Activated naive CD8-positive, alpha-beta T cell (primary cell): ENCODE data around the gene TMEM184C.

Source experiments
- H3K27ac Mint-ChIP-seq: one replicate; pipeline ENCODE4 v1.8.0; 2021; ENCODE audit warnings: mixed read lengths
- H3K27me3 Mint-ChIP-seq: one replicate; pipeline ENCODE4 v1.8.0; 2021; ENCODE audit warnings: mixed read lengths
- H3K36me3 Mint-ChIP-seq: one replicate; pipeline ENCODE4 v1.8.0; 2021; ENCODE audit warnings: mixed read lengths
- H3K4me1 Mint-ChIP-seq: one replicate; pipeline ENCODE4 v1.8.0; 2021; ENCODE audit warnings: low read depth, mixed read lengths
- H3K4me3 Mint-ChIP-seq: one replicate; pipeline ENCODE4 v1.8.0; 2021; ENCODE audit warnings: mild to moderate bottlenecking, mixed read lengths
- H3K9me3 Mint-ChIP-seq: one replicate; pipeline ENCODE4 v1.8.0; 2021; ENCODE audit warnings: low read depth, mixed read lengths

The TMEM184C gene

DNA sequence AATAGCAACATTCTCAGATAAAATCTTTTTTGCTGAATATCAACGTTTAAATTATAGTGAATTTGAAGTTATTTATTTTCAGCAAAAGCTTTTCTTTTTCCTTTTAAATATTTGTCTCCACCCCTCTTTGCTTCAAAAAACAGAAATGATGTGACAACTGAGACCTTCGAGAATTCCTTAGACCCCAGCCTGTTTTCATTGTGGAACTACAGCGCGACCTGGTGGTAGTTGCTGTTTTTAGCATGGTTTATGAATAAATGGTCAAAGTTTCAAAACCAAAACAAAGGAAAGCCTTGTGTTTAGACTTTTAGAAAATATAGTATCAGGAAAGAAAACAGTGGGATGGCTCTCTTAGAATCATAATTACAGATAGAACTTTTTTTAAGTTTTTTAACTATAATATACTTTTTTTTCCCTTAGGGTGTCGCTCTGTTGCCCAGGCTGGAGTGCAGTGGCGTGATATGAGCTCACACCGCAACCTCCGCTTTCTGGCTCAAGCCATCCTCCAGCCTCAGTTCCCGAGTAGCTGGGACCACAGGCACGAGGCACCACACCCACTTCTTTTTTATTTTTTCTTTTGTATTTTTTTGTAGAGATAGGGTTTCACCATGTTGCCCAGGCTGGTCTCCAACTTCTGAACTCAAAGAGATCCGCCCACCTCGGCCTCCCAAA, 26.8 kb upstream of the TMEM184C start:
- Mint-ChIP-seq H3K9me3 (peaks cover 3% of the 10 kb centered on the region), H3K27me3 (peaks cover 2% of the 10 kb centered on the region), H3K27ac (no peak overlapping the region), H3K36me3 (peaks cover 2% of the 10 kb centered on the region), H3K4me1 (peaks cover 2% of the 10 kb centered on the region), H3K4me3 (no peak overlapping the region)

DNA sequence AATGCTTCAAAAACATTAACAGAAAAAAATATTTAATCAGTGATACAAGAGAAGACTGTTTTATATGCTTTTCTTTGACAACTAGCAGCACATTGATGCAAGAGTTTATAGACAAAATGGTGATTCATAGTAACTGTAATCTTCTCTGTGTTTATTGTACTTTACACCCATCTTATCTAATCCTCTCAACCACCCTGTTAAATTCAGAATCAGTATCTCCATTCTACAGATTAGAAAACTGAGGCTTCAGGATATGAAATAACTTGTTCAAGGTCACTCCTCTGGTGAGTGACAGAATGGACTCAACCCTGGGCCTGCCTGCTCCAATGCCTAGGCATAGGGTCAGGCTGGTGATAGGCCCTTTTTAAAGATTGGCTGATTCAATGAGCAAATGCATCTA, 26.1 kb upstream of the TMEM184C start:
- no peaks in the 10 kb centered on the region for H3K9me3 Mint-ChIP-seq
- H3K27ac Mint-ChIP-seq = no peak overlapping the region
- peaks cover 2% of the 10 kb centered on the region for H3K4me1 Mint-ChIP-seq
- no peak overlapping the region for H3K4me3 Mint-ChIP-seq
- no peaks in the 10 kb centered on the region for H3K36me3 Mint-ChIP-seq
- peaks cover 2% of the 10 kb centered on the region for H3K27me3 Mint-ChIP-seq

DNA sequence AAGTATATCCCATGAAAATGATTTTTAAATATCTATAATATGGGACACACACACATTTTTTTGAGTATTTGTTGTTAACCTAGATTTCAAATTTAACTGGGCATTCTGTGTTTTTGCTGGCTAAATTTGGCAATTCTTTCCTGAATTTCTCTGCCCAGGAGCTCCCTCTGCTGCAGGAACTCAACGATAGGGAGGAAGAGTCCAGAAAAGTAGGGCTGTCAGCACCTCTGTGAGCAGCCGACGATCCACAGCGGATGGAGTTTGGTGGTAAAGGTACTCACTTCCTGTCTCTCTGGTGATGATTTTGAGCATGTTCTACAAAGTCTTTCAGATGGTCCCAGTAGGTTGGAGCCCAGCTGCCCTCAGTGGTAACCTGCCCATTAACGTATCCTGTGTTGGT, 23.1 kb upstream of the TMEM184C start:
- Mint-ChIP-seq H3K4me3 (no peak overlapping the region), H3K27ac (no peak overlapping the region), H3K27me3 (no peaks in the 10 kb centered on the region), H3K4me1 (peaks cover 2% of the 10 kb centered on the region), H3K9me3 (no peaks in the 10 kb centered on the region), H3K36me3 (no peaks in the 10 kb centered on the region)

DNA sequence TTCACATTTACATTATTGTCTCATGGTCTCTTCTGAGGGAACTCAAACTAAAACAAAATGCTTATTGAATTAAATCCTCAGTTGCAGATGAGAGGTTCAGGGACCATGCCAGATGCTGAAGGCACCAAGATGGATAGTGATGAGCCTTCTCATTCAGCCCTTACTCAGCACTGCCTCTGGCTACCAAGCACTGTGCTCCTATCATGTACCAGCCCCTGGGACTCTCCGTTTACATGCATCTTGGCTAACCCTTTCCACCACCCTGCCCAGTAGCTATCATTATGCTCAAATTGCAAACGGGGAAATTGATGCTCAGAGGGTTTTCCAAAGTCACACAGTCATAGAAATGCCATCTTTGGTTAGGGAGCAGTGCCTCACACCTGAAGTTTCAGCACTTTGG, 22.6 kb upstream of the TMEM184C start:
- Mint-ChIP-seq H3K27ac (no peak overlapping the region), H3K4me1 (peaks cover 2% of the 10 kb centered on the region), H3K4me3 (no peak overlapping the region), H3K9me3 (no peaks in the 10 kb centered on the region), H3K27me3 (no peaks in the 10 kb centered on the region), H3K36me3 (no peaks in the 10 kb centered on the region)

DNA sequence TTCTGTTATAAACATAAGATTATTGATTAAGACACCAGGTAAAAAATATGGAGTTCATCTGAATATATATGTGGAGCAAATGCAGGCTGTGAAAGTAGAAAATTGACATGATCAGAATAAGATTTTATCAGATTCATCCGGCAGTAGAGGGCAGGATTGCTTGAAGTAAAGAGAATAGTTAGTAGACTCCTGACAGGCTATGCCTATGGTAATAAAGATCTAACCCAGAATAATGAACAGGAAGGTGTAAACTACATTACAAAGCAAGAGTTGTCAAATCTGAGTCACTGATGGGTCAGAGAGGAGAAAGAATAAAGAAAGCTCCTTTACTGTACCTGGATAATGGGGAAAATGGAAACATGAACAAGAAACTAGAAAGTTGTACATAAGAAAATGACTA, 20.8 kb upstream of the TMEM184C start:
- no peak overlapping the region for H3K27ac Mint-ChIP-seq
- no peaks in the 10 kb centered on the region for H3K4me1 Mint-ChIP-seq
- no peaks in the 10 kb centered on the region for H3K36me3 Mint-ChIP-seq
- H3K27me3 Mint-ChIP-seq = no peaks in the 10 kb centered on the region
- no peak overlapping the region for H3K4me3 Mint-ChIP-seq
- H3K9me3 Mint-ChIP-seq = no peaks in the 10 kb centered on the region

DNA sequence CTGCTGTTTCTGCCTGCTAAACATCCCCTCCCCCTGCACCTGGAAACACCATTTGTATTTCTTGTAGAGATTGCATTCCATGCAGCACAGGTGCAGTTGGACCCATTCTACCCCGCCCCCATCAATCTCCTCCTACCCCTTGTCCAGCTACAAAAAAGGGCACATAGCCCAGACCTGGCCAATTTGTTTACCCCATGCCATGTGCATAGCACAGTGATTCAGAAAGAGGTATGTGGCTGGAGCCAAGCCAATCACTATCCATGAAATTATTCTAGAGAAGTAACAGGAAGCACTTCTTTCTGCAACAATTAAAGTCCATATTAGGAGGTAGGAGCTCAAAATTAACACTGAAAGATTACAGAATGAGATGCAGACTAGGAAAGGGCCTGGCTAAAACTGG, 20.2 kb upstream of the TMEM184C start:
- Mint-ChIP-seq H3K9me3 (no peaks in the 10 kb centered on the region), H3K4me1 (no peaks in the 10 kb centered on the region), H3K27ac (no peak overlapping the region), H3K4me3 (no peak overlapping the region), H3K36me3 (no peaks in the 10 kb centered on the region), H3K27me3 (no peaks in the 10 kb centered on the region)

DNA sequence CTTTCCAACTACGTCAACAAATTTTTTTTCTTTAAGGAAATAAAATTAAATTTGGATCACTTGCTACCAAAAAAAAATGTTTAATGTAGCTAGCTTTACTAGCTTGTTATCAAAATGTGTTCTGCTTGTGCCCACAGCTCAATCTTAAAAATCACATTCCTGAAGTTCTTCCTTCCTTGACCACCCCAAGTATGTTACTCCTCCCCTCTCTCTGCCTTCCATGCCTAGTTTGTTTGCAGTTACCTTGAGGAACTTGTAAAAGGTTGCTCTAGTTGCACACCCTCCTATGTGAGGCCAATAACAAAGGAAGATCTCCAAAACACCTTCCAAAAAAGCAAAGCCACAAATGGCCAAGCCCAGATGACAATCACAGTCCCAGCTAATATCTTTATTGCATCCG, 19.6 kb upstream of the TMEM184C start:
- H3K27me3 Mint-ChIP-seq = no peaks in the 10 kb centered on the region
- no peaks in the 10 kb centered on the region for H3K4me1 Mint-ChIP-seq
- H3K27ac Mint-ChIP-seq = no peak overlapping the region
- H3K4me3 Mint-ChIP-seq = no peak overlapping the region
- H3K9me3 Mint-ChIP-seq = no peaks in the 10 kb centered on the region
- no peaks in the 10 kb centered on the region for H3K36me3 Mint-ChIP-seq

DNA sequence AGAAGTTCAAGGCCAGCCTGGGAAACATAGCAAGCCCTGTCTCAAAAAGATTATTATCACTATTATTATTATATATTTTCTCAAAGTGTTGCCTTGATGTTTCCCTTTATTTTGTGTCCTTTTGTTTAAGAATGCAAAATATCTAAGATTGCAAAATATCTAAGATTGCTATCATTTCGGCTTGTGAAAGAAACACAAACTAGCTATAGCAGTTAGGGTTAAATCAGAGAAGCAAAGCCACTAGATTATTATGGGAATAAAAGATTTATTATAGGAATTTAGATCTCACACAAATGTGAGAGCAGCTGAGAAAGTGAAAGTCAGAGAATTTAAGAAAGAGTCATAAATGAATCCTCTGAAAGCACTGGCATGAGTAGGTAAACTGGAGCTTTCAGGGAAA, 18.0 kb upstream of the TMEM184C start:
- Mint-ChIP-seq H3K9me3 (no peaks in the 10 kb centered on the region), H3K4me1 (no peaks in the 10 kb centered on the region), H3K27me3 (no peaks in the 10 kb centered on the region), H3K27ac (no peak overlapping the region), H3K36me3 (no peaks in the 10 kb centered on the region), H3K4me3 (no peak overlapping the region)

DNA sequence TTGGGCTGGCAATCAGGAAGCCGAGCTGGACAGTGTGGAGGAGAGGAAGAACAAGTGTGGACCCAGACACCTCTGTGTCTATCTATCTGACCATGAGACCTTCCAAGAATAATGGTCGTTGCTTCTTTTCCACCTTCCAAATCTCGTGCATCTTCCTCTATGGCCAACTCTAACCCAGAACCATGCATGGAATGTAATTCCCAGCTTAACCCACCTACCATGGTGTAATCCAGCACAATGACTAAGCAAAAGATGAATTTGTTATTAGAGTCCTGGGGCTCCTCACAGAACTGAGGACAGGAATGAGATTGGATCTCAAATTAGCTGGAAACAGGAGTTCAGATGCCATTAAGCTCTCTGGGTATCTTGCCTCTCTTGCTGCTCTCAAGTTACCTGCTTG, 17.4 kb upstream of the TMEM184C start:
- H3K36me3 Mint-ChIP-seq = no peaks in the 10 kb centered on the region
- no peaks in the 10 kb centered on the region for H3K27me3 Mint-ChIP-seq
- no peaks in the 10 kb centered on the region for H3K4me1 Mint-ChIP-seq
- H3K4me3 Mint-ChIP-seq = no peak overlapping the region
- no peak overlapping the region for H3K27ac Mint-ChIP-seq
- H3K9me3 Mint-ChIP-seq = no peaks in the 10 kb centered on the region

DNA sequence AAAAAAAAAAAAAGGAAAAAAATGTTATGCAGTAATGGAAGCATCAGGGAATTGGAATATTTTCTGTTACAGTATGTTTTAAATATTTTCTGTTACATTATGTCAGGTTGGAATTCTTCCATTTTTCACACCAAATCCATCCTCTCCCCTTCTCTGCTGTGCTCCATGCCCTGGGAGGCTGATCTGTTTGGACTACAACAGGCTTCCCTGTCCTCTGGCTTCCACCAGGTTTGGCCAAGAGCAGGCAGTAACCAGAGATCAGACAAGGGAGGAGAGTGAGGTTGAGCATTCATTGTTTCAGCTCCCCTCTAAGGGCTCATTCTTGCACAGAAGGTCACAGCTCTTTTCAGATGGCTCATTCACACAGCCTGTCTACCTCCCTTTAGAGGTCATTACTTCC, 11.7 kb upstream of the TMEM184C start:
- peaks cover 4% of the 10 kb centered on the region for H3K27me3 Mint-ChIP-seq

DNA sequence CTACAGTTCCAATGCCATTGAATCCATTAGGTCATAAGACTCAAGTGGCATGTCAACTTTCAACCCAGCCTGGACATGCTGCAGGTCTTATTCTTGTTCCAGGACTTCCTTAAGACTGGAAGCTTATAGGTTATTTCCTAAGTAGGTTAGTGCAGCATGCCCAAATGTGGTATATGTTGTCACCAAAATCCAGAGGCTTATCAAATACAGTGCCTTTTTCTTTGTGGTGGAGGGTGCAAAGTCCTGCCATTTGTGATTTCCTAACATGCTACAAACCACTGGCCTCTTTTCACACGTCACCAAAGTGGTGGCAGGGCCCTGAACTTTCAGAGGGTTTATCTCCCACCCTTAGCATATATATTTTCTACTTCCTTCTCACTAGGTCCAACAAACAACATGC, 9.7 kb upstream of the TMEM184C start:
- Mint-ChIP-seq H3K4me3 (no peak overlapping the region), H3K4me1 (no peaks in the 10 kb centered on the region), H3K36me3 (peaks cover 4% of the 10 kb centered on the region), H3K27me3 (peaks cover 4% of the 10 kb centered on the region), H3K27ac (no peak overlapping the region), H3K9me3 (no peaks in the 10 kb centered on the region)

More for the DNA sequence above, 11.7 kb upstream of the TMEM184C start:
- H3K36me3 Mint-ChIP-seq = peaks cover 4% of the 10 kb centered on the region
- no peaks in the 10 kb centered on the region for H3K4me1 Mint-ChIP-seq
- no peak overlapping the region for H3K27ac Mint-ChIP-seq
- no peaks in the 10 kb centered on the region for H3K9me3 Mint-ChIP-seq
- H3K4me3 Mint-ChIP-seq = no peak overlapping the region

DNA sequence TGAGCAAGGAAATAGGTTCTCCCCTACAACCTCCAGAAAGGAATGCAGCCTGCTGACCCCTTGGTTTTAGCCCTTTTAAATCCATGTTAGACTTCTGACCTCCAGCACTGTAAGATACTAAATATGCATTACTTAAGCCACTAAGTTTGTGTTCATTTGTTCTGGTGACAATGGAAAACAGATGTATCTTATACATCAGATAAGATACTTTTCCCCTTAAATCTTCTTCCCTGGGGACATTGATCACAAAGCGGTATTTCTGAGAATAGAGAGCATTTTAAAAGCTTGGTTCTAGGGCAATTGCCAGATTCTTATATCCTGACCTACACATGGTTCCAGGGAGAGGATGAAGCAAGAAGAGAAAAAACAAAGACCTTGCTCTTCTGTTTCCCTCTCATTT, 6.5 kb upstream of the TMEM184C start:
- Mint-ChIP-seq H3K4me1 (no peaks in the 10 kb centered on the region), H3K4me3 (no peak overlapping the region), H3K9me3 (no peaks in the 10 kb centered on the region), H3K27ac (no peak overlapping the region), H3K36me3 (peaks cover 4% of the 10 kb centered on the region), H3K27me3 (peaks cover 7% of the 10 kb centered on the region)

DNA sequence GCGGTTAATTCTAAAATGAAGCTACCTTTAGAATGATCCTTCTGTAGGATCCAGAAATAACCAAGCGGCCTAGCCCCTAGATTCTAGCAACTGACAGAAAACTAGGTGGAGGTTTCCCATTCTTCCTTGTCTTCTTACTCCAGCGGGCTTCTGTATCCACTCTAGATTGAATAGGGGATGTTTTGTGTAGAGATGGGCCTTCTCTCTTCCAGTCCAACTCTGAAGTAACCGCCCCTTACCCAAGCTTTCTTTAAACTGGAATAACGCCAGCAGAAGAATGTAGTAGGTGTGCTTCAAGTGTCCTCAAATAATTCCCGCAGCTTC, 386 bp upstream of the TMEM184C start:
- peaks cover 3% of the 10 kb centered on the region for H3K27me3 Mint-ChIP-seq
- H3K4me1 Mint-ChIP-seq = peaks cover 30% of the 10 kb centered on the region
- peak overlapping the region; percentile 95 for H3K4me3 Mint-ChIP-seq
- peak overlapping the region; percentile 90 for H3K27ac Mint-ChIP-seq
- no peaks in the 10 kb centered on the region for H3K9me3 Mint-ChIP-seq
- peaks cover 7% of the 10 kb centered on the region for H3K36me3 Mint-ChIP-seq

DNA sequence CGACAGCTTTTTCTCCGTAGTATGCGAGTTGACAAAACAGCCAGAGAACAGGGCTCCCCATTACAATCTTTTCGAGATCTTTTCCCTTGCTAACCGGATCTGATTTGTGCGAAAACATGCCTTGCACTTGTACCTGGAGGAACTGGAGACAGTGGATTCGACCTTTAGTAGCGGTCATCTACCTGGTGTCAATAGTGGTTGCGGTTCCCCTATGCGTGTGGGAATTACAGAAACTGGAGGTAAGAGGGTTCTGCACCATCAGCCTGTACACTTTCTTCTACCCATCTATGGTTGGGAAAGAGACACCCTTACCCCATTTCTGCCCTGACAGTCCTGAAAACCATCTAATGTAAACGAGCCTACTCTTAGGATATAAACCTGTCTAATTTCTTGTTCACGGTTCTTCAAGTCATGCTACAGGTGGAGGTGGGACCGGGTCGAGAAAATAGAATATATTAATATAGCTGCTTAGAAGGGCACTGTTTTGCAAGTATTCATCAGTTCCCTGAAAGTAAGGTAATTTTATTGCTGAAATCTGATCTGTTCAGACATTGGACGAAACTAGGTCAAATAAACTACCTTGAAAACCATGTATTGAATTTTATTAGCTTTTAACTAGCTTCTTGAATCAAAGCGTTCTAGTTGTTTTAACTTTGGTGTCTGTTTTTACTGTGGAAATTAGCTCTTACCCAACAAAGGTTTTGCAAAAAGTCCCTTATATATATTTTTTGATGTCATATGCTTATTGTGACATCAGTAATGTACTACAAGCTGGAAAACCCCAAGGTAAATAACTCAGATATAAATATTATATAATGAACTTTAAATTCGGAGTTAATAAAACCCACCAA, 869 bp downstream of the TMEM184C start:
- Mint-ChIP-seq H3K4me3 (peak overlapping the region; percentile 95), H3K9me3 (no peaks in the 10 kb centered on the region), H3K36me3 (peaks cover 7% of the 10 kb centered on the region), H3K27me3 (peaks cover 3% of the 10 kb centered on the region), H3K27ac (peak overlapping the region; percentile 90), H3K4me1 (peaks cover 37% of the 10 kb centered on the region)

DNA sequence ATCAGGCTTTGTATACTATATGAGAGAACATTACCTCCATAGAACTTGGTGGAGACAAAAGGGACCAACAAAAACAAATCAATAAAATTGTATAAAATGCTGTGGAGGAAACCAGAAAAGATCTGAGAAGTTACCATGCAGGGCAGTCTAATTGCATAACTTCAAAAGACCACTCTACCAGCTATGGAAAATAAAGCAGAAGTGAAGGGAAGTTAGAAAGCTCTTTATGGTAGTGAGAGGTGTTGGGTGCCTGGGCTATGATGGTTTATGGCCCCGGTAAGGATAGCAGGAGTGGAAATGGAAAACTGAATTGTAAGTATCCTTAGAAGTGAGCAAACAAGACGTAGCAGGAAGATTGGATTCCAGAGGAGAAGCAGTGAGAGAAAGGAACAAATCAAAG, 3.1 kb downstream of the TMEM184C start:
- Mint-ChIP-seq H3K27me3 (no peaks in the 10 kb centered on the region), H3K9me3 (no peaks in the 10 kb centered on the region), H3K4me1 (peaks cover 42% of the 10 kb centered on the region), H3K4me3 (peak overlapping the region; percentile 70), H3K36me3 (peaks cover 8% of the 10 kb centered on the region), H3K27ac (no peak overlapping the region)

DNA sequence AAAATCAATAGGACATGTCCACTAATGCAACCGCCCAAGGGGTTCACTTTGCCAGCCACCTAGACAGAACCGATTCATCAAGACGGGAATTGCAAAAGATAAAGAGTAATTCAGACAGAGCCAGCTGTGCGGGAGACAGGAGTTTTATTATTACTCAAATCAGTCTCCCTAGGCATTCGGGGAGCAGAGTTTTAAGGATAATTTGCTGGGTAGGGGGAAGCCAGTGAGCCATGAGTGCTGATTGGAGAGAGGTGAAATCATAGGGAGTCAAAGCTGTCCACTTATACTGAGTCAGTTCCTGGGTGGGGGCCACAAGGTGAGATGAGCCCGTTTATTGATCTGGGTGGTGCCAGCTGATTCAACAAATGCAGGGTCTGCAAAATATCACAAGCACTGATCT, 8.5 kb downstream of the TMEM184C start:
- Mint-ChIP-seq H3K36me3 (peaks cover 12% of the 10 kb centered on the region), H3K4me1 (peaks cover 20% of the 10 kb centered on the region), H3K9me3 (no peaks in the 10 kb centered on the region), H3K27ac (no peak overlapping the region), H3K4me3 (no peak overlapping the region), H3K27me3 (no peaks in the 10 kb centered on the region)
